OCI-LY3 (cell line): Measurements from ENCODE around the gene MTX3.

Source experiments
- H2AFZ ChIP-seq: fragments of 200-600, 300-600 bp; shearing (Covaris generic); 2 replicates; pipeline ENCODE4 v1.6.0; 2014; ENCODE audit warnings: antibody characterized with exemption, low read depth, low read length
- H3K27ac ChIP-seq: fragments of 200-600, 300-600 bp; sonication (generic); 2 replicates; pipeline ENCODE4 v1.5.1; 2014; ENCODE audit warnings: mild to moderate bottlenecking, low read length, moderate library complexity, mixed read lengths
- H3K27me3 ChIP-seq: fragments of 200-600, 300-600 bp; sonication (generic); 2 replicates; pipeline ENCODE4 v1.6.1; 2014; ENCODE audit warnings: low read depth, low read length, mixed read lengths
- H3K36me3 ChIP-seq: fragments of 200-600, 300-600 bp; sonication (generic); replicated peaks from 2 replicates; pipeline ENCODE3; 2014; ENCODE audit warnings: low read depth, low read length, mixed read lengths
- H3K4me1 ChIP-seq: fragments of 300-600, 200-600 bp; sonication (generic); 2 replicates; pipeline ENCODE4 v1.6.1; 2014; ENCODE audit warnings: low read length, mixed read lengths
- H3K4me2 ChIP-seq: fragments of 200-600, 300-600 bp; sonication (generic); 2 replicates; pipeline ENCODE4 v1.6.1; 2014; ENCODE audit warnings: low read length, mixed read lengths
- H3K4me3 ChIP-seq: fragments of 300-600, 200-600 bp; sonication (generic); 2 replicates; pipeline ENCODE4 v1.5.1; 2014; ENCODE audit warnings: antibody characterized with exemption, mild to moderate bottlenecking, low read length, moderate library complexity
- H3K79me2 ChIP-seq: fragments of 300-600, 200-600 bp; shearing (Covaris generic); 2 replicates; pipeline ENCODE4 v1.6.1; 2014; ENCODE audit warnings: mild to moderate bottlenecking, low read length, mixed read lengths
- H3K9ac ChIP-seq: fragments of 300-600, 200-600 bp; shearing (Covaris generic); 2 replicates; pipeline ENCODE4 v1.6.0; 2014; ENCODE audit warnings: mild to moderate bottlenecking, low read length, moderate library complexity
- H3K9me3 ChIP-seq: fragments of 200-600, 300-600 bp; shearing (Covaris generic); 2 replicates; pipeline ENCODE4 v1.6.1; 2014; ENCODE audit warnings: low read length, mixed read lengths; ENCODE audit not compliant: insufficient read depth
- H4K20me1 ChIP-seq: fragments of 200-600, 300-600 bp; sonication (generic); 2 replicates; pipeline ENCODE4 v1.6.1; 2016; ENCODE audit warnings: low read length, mixed read lengths; ENCODE audit not compliant: insufficient read depth
- EZH2phosphoT487 ChIP-seq: fragments of 200-600 bp; shearing (Covaris generic); IDR thresholded peaks from 2 replicates; pipeline ENCODE4 v1.6.1; 2018; ENCODE audit warnings: antibody characterized with exemption, mixed run types, low read depth
- TF ChIP-seq, protein P1 (sequence below): fragments of 200-600, 300-600 bp; sonication (generic); IDR thresholded peaks from 2 replicates; pipeline ENCODE4 v1.5.1; 2014; ENCODE audit warnings: antibody characterized with exemption, low read length, low read depth

MTX3 gene

DNA sequence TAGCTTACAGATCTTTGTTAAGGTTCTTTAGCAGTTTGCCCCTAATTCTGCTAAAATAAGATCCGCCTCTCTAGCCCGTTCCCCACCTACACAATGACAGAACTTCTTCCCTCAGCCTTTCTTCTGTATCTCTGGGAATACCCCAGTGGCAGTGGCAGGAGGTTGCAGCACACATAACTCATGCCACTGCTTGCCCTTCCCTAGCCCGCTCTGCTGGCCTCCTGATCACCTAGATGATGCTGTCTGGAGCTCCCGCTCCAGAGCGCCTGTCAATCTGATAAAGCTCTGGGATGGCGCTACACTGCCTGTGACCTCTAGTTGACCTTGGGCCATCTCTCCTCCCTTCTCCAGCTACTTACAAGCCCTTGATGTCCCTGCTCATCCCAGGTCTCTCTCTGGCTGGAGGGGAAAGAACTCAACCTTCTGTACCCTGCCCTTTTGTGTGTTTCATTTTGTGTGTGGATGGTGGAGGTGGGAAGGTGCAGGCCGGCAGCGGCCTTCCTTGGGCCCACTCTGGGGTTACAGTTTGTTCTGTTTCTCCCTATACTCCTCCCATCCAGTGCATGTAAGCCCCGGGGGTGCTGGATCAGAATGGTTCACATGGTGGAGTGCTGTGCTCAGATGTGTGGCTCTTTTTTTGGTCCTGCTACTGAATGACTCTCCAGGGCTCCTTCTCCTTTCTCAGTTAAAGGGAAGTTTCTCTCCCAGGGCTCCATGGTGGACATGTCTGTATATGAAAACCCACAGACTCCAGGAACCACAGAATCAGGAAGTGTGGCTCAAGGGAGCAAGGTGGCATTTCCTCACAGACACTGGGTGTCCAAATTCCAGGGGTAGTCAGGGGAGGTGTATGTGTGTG, 29.1 kb downstream of the MTX3 start:
- H3K36me3 ChIP-seq: no peaks in the 10 kb centered on the region
- H3K4me1 ChIP-seq: no peaks in the 10 kb centered on the region
- no peak overlapping the region for H3K27ac ChIP-seq
- H3K4me2 ChIP-seq: no peak overlapping the region
- H3K9ac ChIP-seq: no peak overlapping the region
- H3K4me3 ChIP-seq: no peak overlapping the region
- no peaks in the 10 kb centered on the region for H3K9me3 ChIP-seq
- no peaks in the 10 kb centered on the region for H4K20me1 ChIP-seq
- no peaks in the 10 kb centered on the region for H3K79me2 ChIP-seq
- H2AFZ ChIP-seq: no peak overlapping the region
- H3K27me3 ChIP-seq: 0 out of 2 replicates have a peak, but pooled peaks cover 1% of the 10 kb centered on the region
- TF ChIP-seq, protein P1, sequence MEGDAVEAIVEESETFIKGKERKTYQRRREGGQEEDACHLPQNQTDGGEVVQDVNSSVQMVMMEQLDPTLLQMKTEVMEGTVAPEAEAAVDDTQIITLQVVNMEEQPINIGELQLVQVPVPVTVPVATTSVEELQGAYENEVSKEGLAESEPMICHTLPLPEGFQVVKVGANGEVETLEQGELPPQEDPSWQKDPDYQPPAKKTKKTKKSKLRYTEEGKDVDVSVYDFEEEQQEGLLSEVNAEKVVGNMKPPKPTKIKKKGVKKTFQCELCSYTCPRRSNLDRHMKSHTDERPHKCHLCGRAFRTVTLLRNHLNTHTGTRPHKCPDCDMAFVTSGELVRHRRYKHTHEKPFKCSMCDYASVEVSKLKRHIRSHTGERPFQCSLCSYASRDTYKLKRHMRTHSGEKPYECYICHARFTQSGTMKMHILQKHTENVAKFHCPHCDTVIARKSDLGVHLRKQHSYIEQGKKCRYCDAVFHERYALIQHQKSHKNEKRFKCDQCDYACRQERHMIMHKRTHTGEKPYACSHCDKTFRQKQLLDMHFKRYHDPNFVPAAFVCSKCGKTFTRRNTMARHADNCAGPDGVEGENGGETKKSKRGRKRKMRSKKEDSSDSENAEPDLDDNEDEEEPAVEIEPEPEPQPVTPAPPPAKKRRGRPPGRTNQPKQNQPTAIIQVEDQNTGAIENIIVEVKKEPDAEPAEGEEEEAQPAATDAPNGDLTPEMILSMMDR: no peak
- no peak for TF ChIP-seq EZH2phosphoT487

DNA sequence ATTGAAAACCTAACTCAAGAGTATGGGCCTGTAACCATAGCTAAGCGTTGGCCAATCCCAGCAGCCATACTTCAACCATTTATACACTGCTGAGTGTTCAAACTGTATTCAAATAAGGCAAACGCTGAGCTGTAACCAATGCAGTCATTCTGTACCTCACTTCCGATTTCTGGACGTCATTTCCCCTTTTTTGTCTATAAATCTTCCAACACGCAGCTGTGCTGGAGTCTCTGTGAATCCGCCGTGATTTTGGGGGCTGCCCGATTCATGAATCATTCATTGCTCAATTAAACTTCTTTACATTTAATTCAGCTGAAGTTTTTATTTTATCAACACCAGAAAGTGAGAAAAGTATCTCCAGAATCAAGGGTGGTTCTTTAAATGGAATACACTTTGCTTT, 31.7 kb downstream of the MTX3 start:
- Histone ChIP-seq H3K27ac (no peak overlapping the region), H4K20me1 (no peaks in the 10 kb centered on the region), H3K36me3 (no peaks in the 10 kb centered on the region), H3K9ac (no peak overlapping the region), H2AFZ (no peak overlapping the region), H3K27me3 (no peaks in the 10 kb centered on the region), H3K9me3 (no peaks in the 10 kb centered on the region), H3K79me2 (no peaks in the 10 kb centered on the region), H3K4me1 (no peaks in the 10 kb centered on the region), H3K4me3 (no peak overlapping the region), H3K4me2 (no peak overlapping the region)
- TF ChIP-seq, protein P1: no peak
- TF ChIP-seq EZH2phosphoT487: no peak

GRCh38 chr5:79955941-79956670, 35.0 kb downstream of the MTX3 start:
- no peaks in the 10 kb centered on the region for H3K9me3 ChIP-seq
- H3K36me3 ChIP-seq: no peaks in the 10 kb centered on the region
- no peak overlapping the region for H3K4me3 ChIP-seq
- no peaks in the 10 kb centered on the region for H4K20me1 ChIP-seq
- H2AFZ ChIP-seq: no peak overlapping the region
- H3K4me1 ChIP-seq: no peaks in the 10 kb centered on the region
- H3K27me3 ChIP-seq: no peaks in the 10 kb centered on the region
- TF ChIP-seq, protein P1: no peak
- TF ChIP-seq EZH2phosphoT487: no peak
- no peaks in the 10 kb centered on the region for H3K79me2 ChIP-seq
- H3K27ac ChIP-seq: no peak overlapping the region
- no peak overlapping the region for H3K9ac ChIP-seq
- no peak overlapping the region for H3K4me2 ChIP-seq

- Histone ChIP-seq H3K9me3 (no peaks in the 10 kb centered on the region), H4K20me1 (no peaks in the 10 kb centered on the region), H3K4me3 (no peak overlapping the region), H3K79me2 (no peaks in the 10 kb centered on the region), H3K4me2 (no peak overlapping the region), H3K4me1 (no peaks in the 10 kb centered on the region), H3K36me3 (no peaks in the 10 kb centered on the region), H2AFZ (no peak overlapping the region), H3K9ac (no peak overlapping the region), H3K27me3 (no peaks in the 10 kb centered on the region), H3K27ac (no peak overlapping the region)
- no peak for TF ChIP-seq EZH2phosphoT487
- TF ChIP-seq, protein P1: no peak
Measured at GRCh38 chr5:79955356-79955895, 35.6 kb downstream of the MTX3 start.
